ENCODE results near the gene DOCK9.

- TF ChIP-seq POLR2AphosphoS5 (IDR thresholded peaks at IDR 0.05; ENCODE audit: insufficient read depth, low read depth, low read length) (no peak), CTCF (IDR thresholded peaks at IDR 0.05; ENCODE audit: extremely low read depth in 1 of 2, insufficient read depth in 1 of 2, low read depth in 1 of 2, low read length in 2 of 2) (no peak), POLR2A (IDR thresholded peaks at IDR 0.05; ENCODE audit: low read depth, low read length) (no peak), EZH2 (IDR thresholded peaks at IDR 0.05; ENCODE audit: borderline replicate concordance, low read depth, low read length, severe bottlenecking) (no peak), MAX (IDR thresholded peaks at IDR 0.05; ENCODE audit: insufficient read depth, insufficient read length) (no peak), JUN (IDR thresholded peaks at IDR 0.05; ENCODE audit: borderline replicate concordance, insufficient read depth, insufficient read length, low read depth) (no peak), FOS (IDR thresholded peaks at IDR 0.05; ENCODE audit: borderline replicate concordance, insufficient read depth, low read length) (no peak), MYC (IDR thresholded peaks at IDR 0.05; ENCODE audit: low read depth, low read length) (no peak), GATA2 (IDR thresholded peaks at IDR 0.05; ENCODE audit: insufficient read depth, insufficient read length, low read depth, low read length) (no peak)
These were observed 11.8 kb downstream of the DOCK9 start for GRCh38 chr13:98966019-98966418.

Data from endothelial cell of umbilical vein (primary cell).